SK-N-MC (cell line): ENCODE results near the gene PTPRN2.

Experiments
- EZH2 ChIP-seq: fragments of 200-600 bp; sonication (generic); IDR thresholded peaks from one replicate; pipeline ENCODE4 v1.6.1; 2017; ENCODE audit warnings: antibody characterized with exemption
- POLR2AphosphoS5 ChIP-seq: IDR thresholded peaks from 2 replicates; pipeline ENCODE4 v1.6.1; 2012; ENCODE audit warnings: mild to moderate bottlenecking, low read depth, low read length, borderline replicate concordance

GRCh38 chr7:158547817-158548216, 39.8 kb downstream of the PTPRN2 start:
- TF ChIP-seq POLR2AphosphoS5 (no peak), EZH2 (no peak)
